Measurements from ENCODE around the gene NIT1.

The NIT1 gene

DNA sequence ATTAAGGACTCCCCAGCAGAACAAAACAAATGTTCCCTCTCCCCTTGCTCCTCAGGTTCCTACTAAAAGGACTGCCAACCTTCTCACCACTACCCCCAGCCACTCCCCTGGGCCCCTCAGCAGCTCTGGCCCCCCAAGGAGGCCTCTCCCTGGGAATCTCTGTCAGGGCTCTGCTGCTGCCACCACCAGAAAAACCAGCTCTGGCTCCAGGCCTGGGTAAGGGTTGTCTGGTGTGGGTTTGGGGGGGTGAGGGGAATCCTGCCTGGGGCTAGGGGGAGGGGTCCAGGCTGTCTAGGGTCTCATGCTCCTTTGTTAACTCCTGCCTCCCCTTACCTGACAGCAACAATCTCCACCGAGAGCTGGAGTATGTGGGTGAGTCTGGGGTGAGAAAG, 33.3 kb upstream of the NIT1 start:
- no peak for DNase-seq

DNA sequence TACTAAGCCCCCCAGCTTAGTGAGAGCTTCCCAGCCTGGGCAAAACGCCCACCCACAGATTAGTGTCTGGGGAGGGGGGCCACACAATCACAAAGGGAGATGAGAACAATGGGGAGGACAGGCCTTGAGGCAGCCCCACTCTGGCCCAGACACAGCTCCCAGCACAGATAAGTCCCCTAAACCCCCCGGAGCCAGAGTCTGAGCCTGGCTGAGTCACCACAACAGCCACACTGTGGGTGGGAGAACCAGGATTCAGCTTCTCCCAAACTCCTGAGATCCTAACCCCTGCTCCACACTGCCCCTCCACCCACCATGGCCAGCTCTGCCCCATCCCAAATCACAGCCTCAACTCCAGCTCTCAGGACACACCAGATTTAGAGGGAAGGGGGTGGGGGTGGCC, 32.7 kb upstream of the NIT1 start:
- no peak for DNase-seq

DNA sequence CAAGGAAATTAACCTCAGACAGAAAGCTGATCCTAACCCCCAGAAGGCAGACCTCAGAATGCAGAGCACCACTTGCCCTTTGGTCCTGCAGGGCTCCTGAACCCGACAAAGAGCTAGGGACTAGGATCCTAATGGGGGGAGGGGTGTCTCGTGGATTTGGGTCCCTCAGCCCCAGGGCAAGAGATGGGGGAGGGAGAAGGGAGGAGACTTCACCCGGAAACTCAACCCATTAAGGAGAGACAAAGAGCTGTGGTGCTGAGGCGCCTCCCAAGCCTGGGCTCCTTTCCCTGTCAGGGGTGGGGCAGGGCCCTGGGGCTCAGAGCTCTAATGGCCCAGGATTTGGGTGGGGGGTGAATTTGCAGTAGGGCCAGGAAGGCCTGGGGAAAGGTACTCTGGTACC, 31.4 kb upstream of the NIT1 start:
- no peak for DNase-seq

DNA sequence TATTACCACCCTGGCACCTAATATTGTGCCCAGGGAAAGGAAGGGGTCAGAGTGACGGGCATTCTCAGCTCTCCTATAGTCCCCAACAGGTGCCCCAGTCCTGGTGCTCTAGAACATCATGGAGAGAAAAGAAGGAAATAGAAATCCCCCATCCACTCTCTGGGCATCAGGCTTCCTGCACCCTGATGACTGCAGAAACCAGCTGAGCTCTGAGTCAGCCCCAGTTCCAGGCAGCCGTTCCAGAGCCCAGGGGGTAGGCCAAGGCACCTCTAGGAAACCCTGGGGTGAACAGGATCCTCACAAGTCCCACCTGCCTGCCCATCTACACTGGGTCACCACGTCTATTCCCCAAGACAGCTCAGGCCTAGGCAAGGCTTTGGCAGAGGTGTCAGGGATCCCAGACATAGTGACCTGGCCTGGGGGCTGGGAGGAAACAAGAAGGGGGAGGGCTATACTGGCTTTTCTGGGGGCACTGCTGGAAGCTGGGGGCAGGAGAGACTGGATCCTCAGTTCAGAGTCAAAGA, 29.3 kb upstream of the NIT1 start:
- no peak for DNase-seq

GRCh38 chr1:161089251-161089924, 28.5 kb upstream of the NIT1 start, which contains the start of gene NECTIN4:
NECTIN4 (minus strand) TSS chr1:161089558; CDS start chr1:161089296, 262 bp downstream.
- no peak for DNase-seq

DNA sequence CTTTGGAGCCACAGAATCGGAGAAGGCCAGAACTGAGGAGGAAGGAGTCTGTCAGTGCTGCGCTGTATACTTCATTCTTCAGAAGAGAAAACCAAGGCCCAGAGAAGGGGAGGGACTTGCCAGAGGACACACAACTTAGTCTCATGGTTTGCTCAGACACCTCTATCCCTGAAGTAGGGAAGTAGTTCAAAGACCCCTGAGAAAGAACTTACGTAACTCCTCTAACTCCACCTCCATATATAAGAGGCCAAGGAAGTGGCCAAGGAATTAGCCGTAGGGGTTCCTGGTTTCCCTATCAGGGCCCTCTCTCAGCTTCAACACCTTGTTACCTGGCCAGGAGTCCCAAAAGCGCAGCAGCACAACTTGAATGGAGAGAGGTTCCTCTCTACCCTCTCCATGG, 28.0 kb upstream of the NIT1 start:
- DNase-seq = no peak

GRCh38 chr1:161090617-161091016, 27.3 kb upstream of the NIT1 start:
- no peak for DNase-seq

DNA sequence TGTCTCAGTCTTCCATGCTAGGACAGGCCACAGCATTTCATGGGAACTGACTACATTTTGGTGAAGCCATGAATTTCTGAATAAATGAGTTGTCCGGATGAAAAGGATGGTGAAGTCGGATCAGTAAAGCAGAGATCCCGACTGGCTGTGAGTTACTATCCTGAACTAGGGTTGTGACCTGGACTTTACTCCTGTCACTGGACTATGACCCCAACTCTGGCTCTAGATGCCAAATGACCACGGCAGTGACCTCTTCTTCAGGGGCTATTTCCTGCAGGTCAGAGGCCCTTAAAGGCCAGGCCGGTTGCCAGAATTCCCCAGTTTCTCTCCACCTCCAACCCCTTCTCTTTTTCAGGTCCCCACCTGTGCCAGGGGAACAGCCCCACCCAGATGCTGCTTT, 26.8 kb upstream of the NIT1 start:
- no peak for DNase-seq

DNA sequence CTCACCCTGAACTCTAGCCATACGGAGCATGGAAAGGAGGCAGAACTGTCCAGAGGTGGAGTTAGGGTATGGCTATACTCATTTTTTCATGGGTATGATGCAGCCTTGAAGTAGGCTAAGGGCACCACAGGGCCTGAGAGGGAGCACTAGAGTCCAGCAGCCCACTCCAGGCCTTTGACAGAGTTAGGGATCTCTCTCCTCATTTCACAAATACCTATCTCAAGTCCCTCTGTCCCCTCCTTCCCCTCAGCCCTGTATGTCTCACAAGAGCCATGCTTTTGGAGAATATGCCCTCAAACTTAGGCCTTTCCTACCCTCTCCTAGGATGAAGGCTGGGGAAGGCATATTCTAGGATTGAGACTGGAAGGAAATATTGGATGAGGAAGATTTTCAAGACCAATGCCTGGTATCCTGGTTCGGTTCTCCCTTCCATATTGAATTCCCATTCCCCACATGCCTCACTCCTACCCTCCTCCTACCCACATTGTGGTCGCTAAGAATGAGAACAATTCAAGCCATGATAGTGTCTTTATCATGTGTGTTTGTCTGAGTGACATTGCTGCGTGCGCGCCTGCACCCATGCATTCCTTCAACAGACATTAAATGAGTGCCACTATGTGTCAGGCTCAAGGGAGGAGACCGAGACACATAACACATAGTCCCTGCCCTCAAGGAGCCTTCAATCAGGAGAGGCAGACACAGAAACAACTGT, 26.0 kb upstream of the NIT1 start:
- DNase-seq = no peak

DNA sequence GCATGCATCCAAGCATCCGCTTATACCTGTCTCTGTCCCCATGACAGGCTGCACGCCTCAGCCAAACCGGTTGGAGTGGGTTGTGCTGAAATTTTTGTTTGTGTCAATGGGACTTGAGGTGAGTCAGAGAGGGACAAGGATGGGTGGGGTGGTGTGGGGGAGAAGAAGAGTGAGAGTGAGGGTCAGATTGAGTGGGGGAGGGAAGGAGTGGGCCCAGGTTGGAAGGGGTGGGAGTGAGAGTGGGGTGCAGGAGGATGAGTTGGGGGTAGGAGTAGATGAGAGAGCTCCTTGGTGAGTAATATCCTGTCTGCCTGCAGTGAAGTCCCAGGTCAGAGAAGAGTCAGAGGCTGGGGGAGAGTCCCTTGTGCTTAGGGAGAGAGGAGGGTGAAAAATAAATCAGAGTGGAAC, 25.3 kb upstream of the NIT1 start:
- no peak for DNase-seq

DNA sequence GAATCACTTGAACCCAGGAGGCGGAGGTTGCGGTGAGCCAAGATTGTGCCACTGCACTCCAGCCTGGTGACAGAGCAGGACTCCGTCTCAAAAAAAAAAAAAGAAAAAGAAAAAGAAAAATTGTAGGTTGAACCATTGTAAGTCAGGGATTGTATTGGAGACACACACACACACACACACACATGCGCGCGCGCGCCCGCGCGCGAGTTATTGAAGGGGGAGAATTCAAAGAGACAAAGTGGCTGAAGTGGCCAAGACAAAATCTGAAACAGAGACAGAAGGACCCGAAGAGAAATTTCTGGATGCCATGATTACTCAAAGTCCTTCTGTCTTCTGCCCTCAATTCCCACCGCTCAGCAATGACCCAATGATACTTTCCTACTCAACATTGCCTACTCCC, 23.4 kb upstream of the NIT1 start:
- DNase-seq = no peak

- DNase-seq = no peak
Measured at GRCh38 chr1:161095230-161095629, 22.7 kb upstream of the NIT1 start.

DNA sequence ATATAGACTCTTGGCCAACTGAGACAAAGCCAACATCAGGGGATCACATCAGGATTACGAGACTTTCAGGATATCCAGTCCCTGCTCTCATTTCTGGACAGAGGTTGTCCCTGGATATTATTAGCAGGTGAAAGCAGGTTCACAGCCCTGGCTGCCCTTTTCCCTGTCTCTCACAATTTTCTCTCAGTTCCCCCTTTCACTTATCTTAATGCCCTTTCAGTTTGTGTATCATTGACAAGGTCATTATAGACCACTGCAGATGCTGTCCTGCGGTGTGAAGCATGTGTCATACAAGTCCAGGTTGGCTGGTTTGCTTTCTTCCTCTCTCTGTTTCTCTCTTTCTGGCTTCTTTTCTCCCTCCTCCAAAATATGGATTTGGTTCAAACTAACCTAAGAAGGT, 21.9 kb upstream of the NIT1 start:
- DNase-seq = no peak

GRCh38 chr1:161096530-161096929, 21.4 kb upstream of the NIT1 start:
- DNase-seq = peak in 1 of 2 donors; percentile 20

GRCh38 chr1:161098210-161099068, 19.5 kb upstream of the NIT1 start, which contains the start of gene KLHDC9:
KLHDC9 (plus strand) TSS chr1:161098361; CDS start chr1:161098536, 175 bp downstream.
- DNase-seq = peak; percentile 79 to 87

DNA sequence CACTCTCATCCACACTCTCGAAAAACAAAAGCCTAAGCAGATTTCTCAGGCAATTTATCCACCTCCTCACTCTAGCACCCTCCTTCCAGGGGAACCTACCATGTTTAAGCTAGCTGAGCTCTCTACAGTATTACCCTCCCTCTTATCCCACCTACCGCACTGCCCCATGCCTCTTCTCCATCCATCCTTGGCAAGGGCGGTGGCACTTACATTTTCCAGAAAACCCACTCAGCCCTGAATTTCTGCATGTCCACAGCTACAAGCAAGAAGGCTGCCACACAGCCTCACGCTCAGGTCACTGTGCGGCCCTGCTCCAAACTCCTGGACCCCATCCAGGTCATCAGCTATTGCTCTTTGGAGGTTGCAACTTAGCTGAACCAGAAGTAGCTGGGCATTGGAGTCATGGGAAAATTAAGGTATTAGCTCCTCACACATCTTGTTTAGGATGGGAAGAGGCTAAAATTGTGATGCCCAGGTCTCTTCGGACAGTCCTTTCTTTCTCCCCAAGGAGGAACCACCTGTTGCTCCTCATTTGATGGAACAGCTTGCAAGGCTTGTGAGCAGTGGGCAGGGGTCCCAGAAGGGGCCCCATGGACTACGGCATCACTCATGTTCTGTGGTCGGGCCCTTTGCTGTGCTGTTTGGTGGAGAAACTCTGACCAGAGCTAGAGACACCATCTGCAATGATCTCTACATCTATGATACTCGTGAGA, 18.7 kb upstream of the NIT1 start:
- DNase-seq = no peak

DNA sequence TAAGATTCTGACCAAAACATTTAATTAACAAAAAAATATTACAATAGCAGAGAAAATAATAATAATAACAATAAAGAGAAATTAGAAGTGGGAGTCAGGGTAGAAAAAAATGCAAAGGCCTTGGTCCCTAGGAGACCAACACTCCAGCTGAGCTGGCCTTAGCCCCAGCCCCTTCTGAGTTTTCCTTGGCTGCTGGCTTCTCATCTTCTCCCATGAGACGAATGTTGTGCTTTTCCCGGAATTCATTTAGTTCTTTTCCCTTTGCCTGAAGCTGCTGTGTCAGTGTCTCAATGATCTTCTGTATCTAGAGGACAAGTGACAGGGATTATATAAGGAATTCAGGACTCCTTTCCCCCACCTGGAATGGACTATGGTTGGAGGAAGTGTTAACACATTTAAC, 17.3 kb upstream of the NIT1 start:
- DNase-seq = no peak

DNA sequence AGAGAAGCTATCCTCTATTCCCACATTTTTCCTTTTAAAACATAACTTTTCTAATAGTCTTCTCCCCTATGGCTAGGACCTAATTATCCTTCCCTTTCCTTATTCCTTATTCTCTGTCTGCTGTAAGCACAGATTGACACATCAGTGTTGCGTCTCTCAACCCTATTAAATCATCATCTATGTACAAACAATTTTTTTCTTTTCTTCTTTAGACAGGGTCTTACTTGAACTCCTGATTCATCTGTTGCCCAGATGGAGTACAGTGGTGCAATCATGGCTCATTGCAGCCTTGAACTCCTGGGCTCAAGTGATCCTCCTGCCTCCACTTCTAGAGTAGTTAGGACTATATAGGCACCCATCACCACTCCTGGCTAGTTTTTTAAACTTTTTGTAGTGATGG, 11.5 kb upstream of the NIT1 start:
- DNase-seq = no peak

- DNase-seq = no peak
Measured at GRCh38 chr1:161111117-161111516, 6.8 kb upstream of the NIT1 start.

DNA sequence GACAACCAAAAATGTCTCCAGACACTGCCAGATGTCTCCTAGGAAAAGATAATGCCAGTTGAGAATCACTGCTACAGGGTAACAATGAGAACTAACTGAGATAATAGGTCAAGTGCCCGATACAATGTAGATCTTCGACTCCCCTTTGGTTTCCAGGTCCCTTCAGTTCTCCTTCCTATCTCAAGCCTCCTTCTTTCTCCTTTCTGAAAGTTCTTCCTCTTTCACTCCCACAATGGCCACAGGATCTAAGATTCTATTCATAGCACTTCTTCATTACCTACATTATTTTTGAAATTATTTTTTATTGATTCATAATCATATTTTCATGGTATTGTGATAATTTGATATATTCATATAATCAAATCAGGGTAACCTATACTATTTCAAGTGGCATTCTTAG, 6.4 kb upstream of the NIT1 start:
- no peak for DNase-seq

- no peak for DNase-seq
Measured at GRCh38 chr1:161113915-161114314, 4.0 kb upstream of the NIT1 start.

- no peak for DNase-seq
Measured at GRCh38 chr1:161114556-161114955, 3.3 kb upstream of the NIT1 start.
